ENCODE data around the gene CLEC4A. TPM values are rescaled to one million over a fixed set of nuclear protein-coding genes. Genes with fewer than 3 reads are reported as not detected.
A peak's percentile ranks its signal among the peaks of the same experiment; 100 is the strongest.
"Not testable (repeated sequence)": the region's sequence is repeated elsewhere in the genome, so short reads cannot be mapped to it uniquely, and the experiment has no call there.

Gene CLEC4A
- total RNA-seq = under 1 TPM in 1 of 2 donors, not detected in 1; 0.95 TPM

GRCh38 chr12:8123124-8123912 lies at the start of gene CLEC4A:
Gene CLEC4A (plus strand): TSS chr12:8123617. CDS start chr12:8123879, 262 bp downstream.
- H3K27ac Mint-ChIP-seq = no peak within 1 kb of the TSS
- no peak within 1 kb of the TSS for H3K4me3 Mint-ChIP-seq
- no peak for DNase-seq
- no peaks in the 10 kb centered on the region for H3K4me1 Mint-ChIP-seq (ENCODE audit: low read depth)
- H3K9me3 Mint-ChIP-seq = no peaks in the 10 kb centered on the region
- no peaks in the 10 kb centered on the region for H3K36me3 Mint-ChIP-seq (ENCODE audit: insufficient read depth in 2 of 2)
- H3K27me3 Mint-ChIP-seq (ENCODE audit: low read depth) = no peaks in the 10 kb centered on the region
- ATAC-seq (replicated peaks in 1 of 2) = no peak

GRCh38 chr12:8075935-8076334 lies 47.5 kb upstream of the CLEC4A start:
- no peak for ATAC-seq (replicated peaks in 1 of 2)
- peaks cover 32% of the 10 kb centered on the region for H3K4me1 Mint-ChIP-seq (ENCODE audit: low read depth)
- H3K9me3 Mint-ChIP-seq = no peaks in the 10 kb centered on the region
- no peak overlapping the region for H3K4me3 Mint-ChIP-seq
- no peaks in the 10 kb centered on the region for H3K27me3 Mint-ChIP-seq (ENCODE audit: low read depth)
- H3K36me3 Mint-ChIP-seq (ENCODE audit: insufficient read depth in 2 of 2) = no peaks in the 10 kb centered on the region
- DNase-seq = no peak
- no peak overlapping the region for H3K27ac Mint-ChIP-seq

GRCh38 chr12:8076366-8076765 lies 47.1 kb upstream of the CLEC4A start:
- no peak for ATAC-seq (replicated peaks in 1 of 2)
- no peak overlapping the region for H3K4me3 Mint-ChIP-seq
- no peaks in the 10 kb centered on the region for H3K36me3 Mint-ChIP-seq (ENCODE audit: insufficient read depth in 2 of 2)
- DNase-seq = no peak
- H3K27ac Mint-ChIP-seq = no peak overlapping the region
- peaks cover 36% of the 10 kb centered on the region for H3K4me1 Mint-ChIP-seq (ENCODE audit: low read depth)
- H3K9me3 Mint-ChIP-seq = no peaks in the 10 kb centered on the region
- H3K27me3 Mint-ChIP-seq (ENCODE audit: low read depth) = no peaks in the 10 kb centered on the region

GRCh38 chr12:8077207-8077606 lies 46.2 kb upstream of the CLEC4A start:
- H3K36me3 Mint-ChIP-seq (ENCODE audit: insufficient read depth in 2 of 2) = peaks cover 0 to under 1% of the 10 kb centered on the region in 2 donors
- no peaks in the 10 kb centered on the region for H3K27me3 Mint-ChIP-seq (ENCODE audit: low read depth)
- H3K4me1 Mint-ChIP-seq (ENCODE audit: low read depth) = peaks cover 37% of the 10 kb centered on the region
- no peaks in the 10 kb centered on the region for H3K9me3 Mint-ChIP-seq
- H3K4me3 Mint-ChIP-seq = no peak overlapping the region
- no peak overlapping the region for H3K27ac Mint-ChIP-seq
- no peak for DNase-seq
- no peak for ATAC-seq (replicated peaks in 1 of 2)

GRCh38 chr12:8078398-8078797 lies 45.0 kb upstream of the CLEC4A start:
- DNase-seq = peak; percentile 69 to 70
- ATAC-seq (replicated peaks in 1 of 2) = peak; percentile 20 to 29
- Mint-ChIP-seq H3K4me1 (ENCODE audit: low read depth) (peaks cover 43% of the 10 kb centered on the region), H3K27ac (peak overlapping the region; percentile 98), H3K9me3 (no peaks in the 10 kb centered on the region), H3K4me3 (peak overlapping the region; percentile 9 to 51), H3K36me3 (ENCODE audit: insufficient read depth in 2 of 2) (peaks cover 3 to 6% of the 10 kb centered on the region in 2 donors), H3K27me3 (ENCODE audit: low read depth) (no peaks in the 10 kb centered on the region)

- H3K36me3 Mint-ChIP-seq (ENCODE audit: insufficient read depth in 2 of 2) = peaks cover 3 to 7% of the 10 kb centered on the region in 2 donors
These were observed 44.5 kb upstream of the CLEC4A start for GRCh38 chr12:8078916-8079315.

GRCh38 chr12:8080120-8080519 lies 43.3 kb upstream of the CLEC4A start:
- H3K4me1 Mint-ChIP-seq (ENCODE audit: low read depth) = peaks cover 59% of the 10 kb centered on the region
- no peak for ATAC-seq (replicated peaks in 1 of 2)
- no peaks in the 10 kb centered on the region for H3K27me3 Mint-ChIP-seq (ENCODE audit: low read depth)
- DNase-seq = no peak
- H3K4me3 Mint-ChIP-seq = peak overlapping the region; percentile 1 to 95
- H3K27ac Mint-ChIP-seq = peak overlapping the region; percentile 98
- peaks cover 3 to 9% of the 10 kb centered on the region in 2 donors for H3K36me3 Mint-ChIP-seq (ENCODE audit: insufficient read depth in 2 of 2)
- no peaks in the 10 kb centered on the region for H3K9me3 Mint-ChIP-seq

More at GRCh38 chr12:8078916-8079315, 44.5 kb upstream of the CLEC4A start:
- DNase-seq = no peak
- peaks cover 48% of the 10 kb centered on the region for H3K4me1 Mint-ChIP-seq (ENCODE audit: low read depth)
- H3K27ac Mint-ChIP-seq = peak overlapping the region; percentile 98
- H3K9me3 Mint-ChIP-seq = no peaks in the 10 kb centered on the region
- no peak for ATAC-seq (replicated peaks in 1 of 2)
- H3K27me3 Mint-ChIP-seq (ENCODE audit: low read depth) = no peaks in the 10 kb centered on the region
- peak overlapping the region; percentile 9 to 51 for H3K4me3 Mint-ChIP-seq

- DNase-seq (peak; percentile 27 to 42), ATAC-seq (replicated peaks in 1 of 2) (no peak)
- peaks cover 67% of the 10 kb centered on the region for H3K4me1 Mint-ChIP-seq (ENCODE audit: low read depth)
These were observed 42.0 kb upstream of the CLEC4A start for GRCh38 chr12:8081251-8081920.

GRCh38 chr12:8082808-8083100 lies 40.7 kb upstream of the CLEC4A start:
- H3K4me3 Mint-ChIP-seq = peak overlapping the region; percentile 92 to 95
- H3K27me3 Mint-ChIP-seq (ENCODE audit: low read depth) = no peaks in the 10 kb centered on the region
- no peak for DNase-seq
- peaks cover 7 to 11% of the 10 kb centered on the region in 2 donors for H3K36me3 Mint-ChIP-seq (ENCODE audit: insufficient read depth in 2 of 2)
- ATAC-seq (replicated peaks in 1 of 2) = no peak
- peaks cover 71% of the 10 kb centered on the region for H3K4me1 Mint-ChIP-seq (ENCODE audit: low read depth)
- no peaks in the 10 kb centered on the region for H3K9me3 Mint-ChIP-seq
- H3K27ac Mint-ChIP-seq = peak overlapping the region; percentile 98

More at GRCh38 chr12:8081251-8081920, 42.0 kb upstream of the CLEC4A start:
- H3K27ac Mint-ChIP-seq = peak overlapping the region; percentile 98
- no peaks in the 10 kb centered on the region for H3K27me3 Mint-ChIP-seq (ENCODE audit: low read depth)
- no peaks in the 10 kb centered on the region for H3K9me3 Mint-ChIP-seq
- H3K4me3 Mint-ChIP-seq = peak overlapping the region; percentile 92 to 95
- peaks cover 5 to 11% of the 10 kb centered on the region in 2 donors for H3K36me3 Mint-ChIP-seq (ENCODE audit: insufficient read depth in 2 of 2)

- peak; percentile 40 to 41 for DNase-seq
These were observed 39.1 kb upstream of the CLEC4A start for GRCh38 chr12:8084351-8084750.

GRCh38 chr12:8087666-8088065 lies 35.8 kb upstream of the CLEC4A start:
- Mint-ChIP-seq H3K27ac (peak overlapping the region; percentile 99), H3K36me3 (ENCODE audit: insufficient read depth in 2 of 2) (peaks cover 16 to 21% of the 10 kb centered on the region in 2 donors), H3K27me3 (ENCODE audit: low read depth) (no peaks in the 10 kb centered on the region), H3K4me1 (ENCODE audit: low read depth) (peaks cover 56% of the 10 kb centered on the region), H3K9me3 (no peaks in the 10 kb centered on the region), H3K4me3 (peak overlapping the region; percentile 71 to 97)
- DNase-seq (no peak), ATAC-seq (replicated peaks in 1 of 2) (no peak)

More at GRCh38 chr12:8084351-8084750, 39.1 kb upstream of the CLEC4A start:
- H3K27me3 Mint-ChIP-seq (ENCODE audit: low read depth); ATAC-seq (replicated peaks in 1 of 2); H3K9me3 Mint-ChIP-seq: not testable (repeated sequence)
- H3K36me3 Mint-ChIP-seq (ENCODE audit: insufficient read depth in 2 of 2) = peaks cover 9 to 11% of the 10 kb centered on the region in 2 donors
- peaks cover 76% of the 10 kb centered on the region for H3K4me1 Mint-ChIP-seq (ENCODE audit: low read depth)
- H3K27ac Mint-ChIP-seq = peak overlapping the region; percentile 98
- peak overlapping the region; percentile 92 to 95 for H3K4me3 Mint-ChIP-seq

GRCh38 chr12:8088574-8088973 lies 34.8 kb upstream of the CLEC4A start:
- peak overlapping the region; percentile 71 to 97 for H3K4me3 Mint-ChIP-seq
- DNase-seq (peak; percentile 26 to 42), ATAC-seq (replicated peaks in 1 of 2) (peak; percentile 72 to 88)
- H3K27ac Mint-ChIP-seq = peak overlapping the region; percentile 99
- no peaks in the 10 kb centered on the region for H3K9me3 Mint-ChIP-seq
- H3K27me3 Mint-ChIP-seq (ENCODE audit: low read depth) = no peaks in the 10 kb centered on the region
- peaks cover 15 to 29% of the 10 kb centered on the region in 2 donors for H3K36me3 Mint-ChIP-seq (ENCODE audit: insufficient read depth in 2 of 2)
- H3K4me1 Mint-ChIP-seq (ENCODE audit: low read depth) = peaks cover 48% of the 10 kb centered on the region

- peaks cover 41% of the 10 kb centered on the region for H3K4me1 Mint-ChIP-seq (ENCODE audit: low read depth)
- H3K27ac Mint-ChIP-seq = peak overlapping the region; percentile 99
- not testable (repeated sequence) for H3K9me3 Mint-ChIP-seq; H3K27me3 Mint-ChIP-seq (ENCODE audit: low read depth); DNase-seq; ATAC-seq (replicated peaks in 1 of 2)
- H3K36me3 Mint-ChIP-seq (ENCODE audit: insufficient read depth in 2 of 2) = peaks cover 13 to 30% of the 10 kb centered on the region in 2 donors
- H3K4me3 Mint-ChIP-seq = peak overlapping the region; percentile 71 to 97
These were observed 34.1 kb upstream of the CLEC4A start for GRCh38 chr12:8089277-8089676.

Data from activated T-cell treated with anti-CD3 and anti-CD28 coated beads, Interleukin-2, amount 50 U/mL, for 72 hours (primary cell).